HepG2 (cell line): ENCODE data around the gene NEGR1.

Experiments used
- ATF1 ChIP-seq: IDR thresholded peaks from 2 replicates; pipeline ENCODE4 v1.6.1; 2016; ENCODE audit warnings: mild to moderate bottlenecking, control low read depth
- CTCF ChIP-seq: sonication (generic); formaldehyde crosslinking; IDR thresholded peaks from 2 replicates; pipeline ENCODE4 v1.5.0; 2020; ENCODE audit warnings: mild to moderate bottlenecking, missing genetic modification reagents, moderate library complexity
- DBP ChIP-seq: sonication (generic); formaldehyde crosslinking; IDR thresholded peaks from 2 replicates; pipeline ENCODE4 v1.4.0; 2020; ENCODE audit warnings: missing genetic modification reagents; ENCODE audit errors: not compliant biosample characterization
- ELK4 ChIP-seq: sonication (generic); formaldehyde crosslinking; IDR thresholded peaks from 2 replicates; pipeline ENCODE4 v1.9.0; 2021; ENCODE audit warnings: missing genetic modification reagents, borderline replicate concordance
- HDAC2 ChIP-seq: sonication (generic); formaldehyde crosslinking; IDR thresholded peaks from 2 replicates; pipeline ENCODE4 v1.4.0; 2020; ENCODE audit warnings: missing genetic modification reagents
- MYNN ChIP-seq: sonication (generic); formaldehyde crosslinking; IDR thresholded peaks from 2 replicates; pipeline ENCODE4 v1.4.0; 2020; ENCODE audit warnings: mild to moderate bottlenecking, low read depth, missing genetic modification reagents
- POLR2A ChIP-seq, 2 experiments: IDR thresholded peaks; 2 replicates each; pipeline ENCODE4 v1.6.1; 2011; ENCODE audit warnings: low read depth in 2 of 2, low read length in 2 of 2, mild to moderate bottlenecking in 1 of 2, moderate library complexity in 1 of 2; ENCODE audit not compliant: insufficient read depth in 1 of 2
- TCF12 ChIP-seq, 2 experiments: fragments of 450-650 bp in 1 of 2; sonication (generic) in 1 of 2; formaldehyde crosslinking in 1 of 2; IDR thresholded peaks; 2 replicates each; pipeline versions ENCODE4 v1.6.1 to v1.8.0; 2017 to 2022; ENCODE audit warnings: antibody characterized with exemption in 1 of 2, mild to moderate bottlenecking in 1 of 2, missing genetic modification reagents in 1 of 2, moderate library complexity in 1 of 2
- ZNF605 ChIP-seq: sonication (generic); formaldehyde crosslinking; IDR thresholded peaks from 2 replicates; pipeline ENCODE4 v1.8.0; 2022; ENCODE audit warnings: mild to moderate bottlenecking, missing genetic modification reagents
- ZNF713 ChIP-seq: sonication (generic); formaldehyde crosslinking; IDR thresholded peaks from 2 replicates; pipeline ENCODE4 v1.4.0; 2020; ENCODE audit warnings: mild to moderate bottlenecking, missing genetic modification reagents
- ZNF737 ChIP-seq: sonication (generic); formaldehyde crosslinking; IDR thresholded peaks from 2 replicates; pipeline ENCODE4 v1.5.0; 2020; ENCODE audit warnings: missing genetic modification reagents, mild to moderate bottlenecking, borderline replicate concordance
- ZNF777 ChIP-seq: sonication (generic); formaldehyde crosslinking; IDR thresholded peaks from 2 replicates; pipeline ENCODE4 v1.4.0; 2020; ENCODE audit warnings: missing genetic modification reagents

- TF ChIP-seq ZNF713 (CRISPR knock-in tag) (no peak), ELK4 (CRISPR knock-in tag) (no peak), POLR2A (IDR thresholded peaks at IDR 0.05; ENCODE audit: insufficient read depth in 1 of 2, low read depth in 2 of 2, low read length in 2 of 2) (no peak), HDAC2 (CRISPR knock-in tag) (no peak), ZNF605 (CRISPR knock-in tag) (no peak), DBP (no peak), ATF1 (CRISPR knock-in tag) (no peak), ZNF777 (CRISPR knock-in tag) (no peak), TCF12 (IDR thresholded peaks at IDR 0.05) (no peak), TCF12 (CRISPR knock-in tag; IDR thresholded peaks at IDR 0.05) (no peak), CTCF (CRISPR knock-in tag) (no peak), MYNN (CRISPR knock-in tag) (no peak), ZNF737 (CRISPR knock-in tag) (no peak)
Measured at GRCh38 chr1:71766748-71767147, 515.6 kb downstream of the NEGR1 start.
